GM18520 (cell line): ENCODE data around the gene OR2D2.
"Not testable (repeated sequence)": the region's sequence is repeated elsewhere in the genome, so short reads cannot be mapped to it uniquely, and the experiment has no call there.

ENCODE experiments used
- ATAC-seq: cut with Tn5 transposase; IDR thresholded peaks from one replicate; pipeline ENCODE4 v1.9.1; 2021; ENCODE audit not compliant: unreplicated experiment

OR2D2 gene

GRCh38 chr11:6892400-6892799 is at the start of gene OR2D2:
Gene OR2D2 (minus strand): TSS chr11:6892500. CDS start chr11:6892500, 0 bp downstream.
- ATAC-seq, result no peak

GRCh38 chr11:6941970-6942369 is 49.7 kb upstream of the OR2D2 start:
- no peak for ATAC-seq

GRCh38 chr11:6932145-6932544 is 39.8 kb upstream of the OR2D2 start:
- no peak for ATAC-seq

GRCh38 chr11:6931146-6931713 is 38.9 kb upstream of the OR2D2 start:
- no peak for ATAC-seq

- ATAC-seq, result no peak
Measured at GRCh38 chr11:6928916-6929315, 36.6 kb upstream of the OR2D2 start.

- peak; percentile 37 for ATAC-seq
Measured at GRCh38 chr11:6927030-6927617, 34.8 kb upstream of the OR2D2 start.

- peak; percentile 39 for ATAC-seq
Measured at GRCh38 chr11:6926208-6927029, 34.1 kb upstream of the OR2D2 start, which contains the start of gene ZNF215. Gene ZNF215 (plus strand): TSS chr11:6926426. CDS start chr11:6932273, 5,847 bp downstream.

- no peak for ATAC-seq
Measured at GRCh38 chr11:6925636-6926207, 33.4 kb upstream of the OR2D2 start.

- no peak for ATAC-seq
Measured at GRCh38 chr11:6925007-6925577, 32.8 kb upstream of the OR2D2 start.

- no peak for ATAC-seq
Measured at GRCh38 chr11:6920702-6921101, 28.4 kb upstream of the OR2D2 start, which contains the start of gene OR2D3. Gene OR2D3 (plus strand): TSS chr11:6921002. CDS start chr11:6921002, 0 bp downstream.

- no peak for ATAC-seq
Measured at GRCh38 chr11:6919698-6920097, 27.4 kb upstream of the OR2D2 start.

GRCh38 chr11:6911948-6912347 is 19.6 kb upstream of the OR2D2 start:
- ATAC-seq, result no peak

GRCh38 chr11:6911378-6911777 is 19.1 kb upstream of the OR2D2 start:
- ATAC-seq, result no peak

- ATAC-seq, result not testable (repeated sequence)
Measured at GRCh38 chr11:6904804-6905203, 12.5 kb upstream of the OR2D2 start.

GRCh38 chr11:6900327-6900999 is 8.2 kb upstream of the OR2D2 start:
- no peak for ATAC-seq

GRCh38 chr11:6898911-6899310 is 6.6 kb upstream of the OR2D2 start:
- no peak for ATAC-seq

GRCh38 chr11:6895010-6895409 is 2.7 kb upstream of the OR2D2 start:
- peak; percentile 93 for ATAC-seq

- no peak for ATAC-seq
Measured at GRCh38 chr11:6894097-6894496, 1.8 kb upstream of the OR2D2 start.

GRCh38 chr11:6889835-6890234 is 2.5 kb downstream of the OR2D2 start:
- ATAC-seq, result no peak

- no peak for ATAC-seq
Measured at GRCh38 chr11:6888830-6889229, 3.5 kb downstream of the OR2D2 start.

GRCh38 chr11:6887711-6888110 is 4.6 kb downstream of the OR2D2 start:
- ATAC-seq, result not testable (repeated sequence)
